ENCODE results near the gene PLCL2.

PLCL2 gene

DNA sequence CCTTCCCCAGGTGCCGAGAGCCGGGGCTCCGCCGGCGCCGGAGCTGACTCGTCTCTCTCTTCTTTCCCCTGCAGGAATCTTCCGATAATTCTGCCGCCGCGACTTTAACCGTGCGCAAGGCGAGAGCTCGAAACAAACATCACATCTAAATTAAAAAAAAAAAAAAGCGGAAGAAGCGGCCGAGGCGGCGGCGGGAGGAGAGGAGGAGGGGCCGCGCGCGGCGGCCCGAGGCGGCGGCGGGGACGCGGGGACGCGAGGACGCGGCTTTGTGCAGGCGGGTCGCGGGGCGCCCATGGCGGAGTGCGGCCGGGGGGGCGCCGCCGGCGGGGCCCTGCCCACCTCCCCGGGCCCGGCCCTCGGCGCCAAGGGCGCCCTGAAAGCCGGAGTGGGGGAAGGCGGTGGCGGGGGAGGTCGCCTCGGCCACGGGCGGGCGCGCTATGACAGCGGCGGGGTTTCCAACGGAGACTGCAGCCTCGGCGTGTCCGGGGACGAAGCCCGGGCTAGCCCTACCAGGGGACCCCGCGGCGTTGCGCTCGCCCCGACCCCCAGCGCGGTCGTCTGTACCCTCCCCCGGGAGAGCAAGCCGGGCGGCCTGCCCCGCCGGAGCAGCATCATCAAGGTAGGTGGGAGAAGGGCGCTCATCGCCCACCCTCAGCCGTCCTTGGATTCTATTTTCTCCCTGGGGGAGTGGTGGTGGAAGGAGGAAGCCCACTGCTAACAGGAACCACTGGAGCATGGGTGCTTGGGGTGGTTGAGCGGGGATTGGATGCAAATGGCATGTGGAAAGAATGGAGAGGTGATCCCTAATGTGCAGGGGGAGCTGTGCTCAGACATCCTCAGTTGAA, at the start of gene PLCL2:
Gene PLCL2 (plus strand): TSS at position 208 of the 845 bp plus-strand sequence. CDS start 85 bp downstream, at position 293.
- DNase-seq = peak; percentile 80

DNA sequence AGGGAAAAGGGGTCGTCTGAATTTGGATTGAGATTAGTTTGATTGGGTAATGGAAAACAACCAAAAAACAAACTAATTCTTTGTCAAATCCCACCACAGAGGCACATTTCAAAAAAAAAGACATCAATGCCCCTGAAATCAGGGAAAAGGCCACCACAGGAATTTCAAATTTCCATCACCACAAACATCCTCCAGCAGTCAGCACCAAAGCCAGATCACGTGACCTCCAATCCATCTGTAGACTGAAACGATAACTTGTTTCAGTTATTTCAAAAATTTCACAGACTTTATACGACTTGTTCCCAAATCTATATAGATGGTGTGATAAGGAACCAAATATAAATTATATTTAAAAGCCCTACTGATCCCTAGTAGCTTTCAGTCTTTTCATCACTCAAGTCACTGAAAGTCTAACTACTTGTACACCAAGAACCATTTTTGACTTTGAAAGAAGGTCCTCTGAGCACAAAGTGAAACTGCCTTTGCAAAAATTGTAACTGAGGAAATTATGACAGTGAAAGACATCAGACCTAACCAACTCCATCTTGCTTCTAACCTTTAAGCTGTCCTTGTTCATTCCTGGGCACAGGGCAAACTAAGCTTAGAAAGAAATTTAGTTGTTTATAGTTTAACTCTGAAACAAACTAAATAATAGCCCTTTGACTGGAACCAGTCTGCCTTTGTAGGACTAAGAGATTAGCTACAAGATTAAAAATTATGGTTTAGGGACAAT, 48.1 kb upstream of the PLCL2 start:
- no peak for DNase-seq

DNA sequence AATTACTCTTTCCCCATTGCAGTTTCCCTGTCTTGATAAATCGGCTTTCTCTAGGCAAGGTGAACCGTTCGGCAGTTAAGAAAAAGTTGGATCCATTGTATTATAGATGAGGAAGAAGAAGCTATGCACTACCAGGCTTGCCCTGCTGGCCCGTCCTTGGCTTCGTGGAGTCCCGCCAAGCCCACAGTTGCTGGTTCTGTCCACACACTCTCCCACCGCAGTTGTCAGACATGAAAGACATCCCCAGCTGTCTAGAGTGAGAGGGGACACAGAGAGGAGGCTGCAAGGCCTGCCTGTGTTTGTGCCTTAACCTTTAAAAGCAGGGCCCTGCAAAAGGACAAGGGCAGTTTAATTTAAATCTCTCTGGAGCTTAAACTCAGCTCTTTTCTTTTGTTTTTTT, 47.2 kb upstream of the PLCL2 start:
- DNase-seq = no peak

DNA sequence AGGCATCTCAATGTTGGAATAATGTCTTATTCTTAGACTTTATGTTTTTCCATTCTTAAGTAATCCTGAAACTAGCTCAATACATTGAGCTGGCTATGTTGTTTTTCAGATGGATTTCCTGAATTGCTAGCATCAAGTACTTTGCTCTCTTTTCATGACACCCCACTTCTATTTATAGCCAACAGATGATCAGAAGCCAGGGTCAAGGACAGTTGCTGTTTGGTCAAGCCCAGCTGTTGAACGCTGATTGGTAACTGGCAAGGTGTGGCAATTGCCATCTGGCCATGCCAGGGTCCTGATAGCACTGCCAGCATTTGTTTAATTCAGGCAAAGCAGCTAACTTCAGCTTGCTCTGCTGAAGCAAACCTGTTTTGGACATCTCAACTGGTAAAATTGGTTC, 46.2 kb upstream of the PLCL2 start:
- no peak for DNase-seq

DNA sequence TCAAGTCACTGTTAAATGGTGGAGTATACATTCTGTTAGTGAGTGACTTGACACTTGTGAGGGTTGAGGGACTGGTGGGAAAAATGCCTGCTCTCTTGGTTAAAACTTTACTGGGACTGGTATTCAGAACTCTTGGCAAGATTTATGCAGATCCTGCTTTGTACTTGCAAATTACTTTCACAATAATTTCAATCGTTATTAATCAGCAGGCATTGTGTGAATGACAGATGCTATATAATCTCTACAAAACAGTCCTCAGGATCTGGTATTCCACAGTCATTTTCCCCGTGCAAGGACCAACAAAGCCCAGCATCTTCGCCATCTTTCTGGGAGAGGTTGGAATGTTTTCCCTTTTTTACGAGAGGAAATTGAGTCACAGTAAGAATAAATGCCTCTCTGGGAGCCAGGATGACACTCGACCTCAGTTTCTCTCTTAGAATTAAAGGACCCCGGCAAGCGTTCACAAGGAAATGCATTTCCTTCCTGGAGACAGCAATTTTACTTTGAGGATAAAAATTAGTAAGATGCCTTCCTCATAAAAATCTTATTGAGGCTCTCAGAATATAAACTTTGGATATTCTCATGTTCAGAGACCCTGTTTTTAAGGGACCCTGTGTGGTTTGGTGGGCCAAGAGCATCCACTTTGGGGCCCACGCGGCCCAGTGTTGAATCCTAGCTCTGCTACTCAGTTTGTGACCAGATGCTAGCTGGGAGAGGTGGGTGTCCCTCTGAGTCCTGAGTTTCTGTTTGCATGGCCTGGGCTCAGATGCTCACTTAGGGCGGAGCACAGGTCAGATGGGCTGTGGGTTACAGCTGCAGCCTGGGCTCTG, 45.3 kb upstream of the PLCL2 start:
- no peak for DNase-seq

DNA sequence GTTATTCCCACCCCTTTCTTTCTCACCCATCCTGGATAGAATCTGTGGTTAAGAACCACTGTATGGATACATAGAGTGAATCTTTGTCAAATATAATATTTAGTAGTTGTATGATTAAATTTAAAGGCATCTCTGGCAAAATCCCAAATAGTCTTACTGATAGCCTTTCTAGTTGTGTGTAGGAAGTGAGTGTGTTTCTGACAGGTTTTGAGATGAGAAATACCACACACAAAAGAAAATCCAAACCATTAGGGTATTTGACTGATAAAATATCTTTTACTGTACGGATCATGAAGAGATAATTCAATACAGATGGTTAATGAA, 44.7 kb upstream of the PLCL2 start:
- no peak for DNase-seq

DNA sequence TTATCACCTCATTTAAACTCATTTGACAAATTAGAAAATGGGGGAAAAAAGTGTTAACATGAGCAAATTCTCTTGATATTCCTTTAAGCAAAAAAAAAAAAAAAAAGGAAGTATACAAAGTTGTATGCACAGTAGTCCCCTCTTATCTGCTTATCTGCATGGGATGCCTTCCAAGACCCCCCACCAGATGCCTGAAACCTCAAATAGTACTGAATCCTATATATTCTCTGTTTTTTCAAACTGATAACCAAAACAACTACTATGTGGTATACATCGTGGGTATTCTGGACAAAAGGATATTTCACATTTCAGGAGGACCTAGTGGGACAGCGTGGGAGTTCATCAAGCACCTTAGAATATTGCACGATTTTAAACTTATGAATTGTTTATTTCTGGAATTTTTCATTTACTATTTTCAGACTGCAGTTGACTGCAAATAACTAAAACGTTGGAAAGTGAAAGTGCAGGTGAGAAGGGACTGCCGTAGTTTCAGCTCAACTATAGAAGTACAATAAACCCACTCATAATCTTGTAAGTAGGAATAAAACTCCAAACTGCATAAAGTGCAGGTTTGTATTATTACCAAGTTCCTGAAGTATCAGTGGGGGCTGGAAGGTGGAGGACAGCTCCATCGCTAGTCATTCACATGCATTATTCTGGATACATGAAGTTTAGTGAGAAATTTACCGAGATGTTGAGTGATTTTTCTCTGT, 43.6 kb upstream of the PLCL2 start:
- DNase-seq = peak; percentile 18

DNA sequence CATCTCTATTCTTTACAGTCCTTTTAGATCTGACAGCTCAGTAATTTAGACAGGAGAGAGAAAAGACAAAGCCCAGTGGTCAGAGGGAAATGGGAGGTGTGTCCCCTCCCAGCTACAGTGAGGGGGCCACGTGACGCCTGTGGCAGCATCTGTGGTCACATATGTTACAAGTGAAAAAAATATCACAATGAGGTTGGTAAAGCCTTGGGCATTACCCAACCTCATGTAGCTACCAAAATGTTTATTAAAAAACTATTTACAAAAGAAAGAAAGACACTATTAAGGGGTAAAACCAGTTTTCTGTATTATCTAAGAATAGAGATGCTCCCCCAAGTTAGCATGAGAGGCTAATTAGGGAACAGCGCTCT, 42.9 kb upstream of the PLCL2 start:
- peak; percentile 71 for DNase-seq

DNA sequence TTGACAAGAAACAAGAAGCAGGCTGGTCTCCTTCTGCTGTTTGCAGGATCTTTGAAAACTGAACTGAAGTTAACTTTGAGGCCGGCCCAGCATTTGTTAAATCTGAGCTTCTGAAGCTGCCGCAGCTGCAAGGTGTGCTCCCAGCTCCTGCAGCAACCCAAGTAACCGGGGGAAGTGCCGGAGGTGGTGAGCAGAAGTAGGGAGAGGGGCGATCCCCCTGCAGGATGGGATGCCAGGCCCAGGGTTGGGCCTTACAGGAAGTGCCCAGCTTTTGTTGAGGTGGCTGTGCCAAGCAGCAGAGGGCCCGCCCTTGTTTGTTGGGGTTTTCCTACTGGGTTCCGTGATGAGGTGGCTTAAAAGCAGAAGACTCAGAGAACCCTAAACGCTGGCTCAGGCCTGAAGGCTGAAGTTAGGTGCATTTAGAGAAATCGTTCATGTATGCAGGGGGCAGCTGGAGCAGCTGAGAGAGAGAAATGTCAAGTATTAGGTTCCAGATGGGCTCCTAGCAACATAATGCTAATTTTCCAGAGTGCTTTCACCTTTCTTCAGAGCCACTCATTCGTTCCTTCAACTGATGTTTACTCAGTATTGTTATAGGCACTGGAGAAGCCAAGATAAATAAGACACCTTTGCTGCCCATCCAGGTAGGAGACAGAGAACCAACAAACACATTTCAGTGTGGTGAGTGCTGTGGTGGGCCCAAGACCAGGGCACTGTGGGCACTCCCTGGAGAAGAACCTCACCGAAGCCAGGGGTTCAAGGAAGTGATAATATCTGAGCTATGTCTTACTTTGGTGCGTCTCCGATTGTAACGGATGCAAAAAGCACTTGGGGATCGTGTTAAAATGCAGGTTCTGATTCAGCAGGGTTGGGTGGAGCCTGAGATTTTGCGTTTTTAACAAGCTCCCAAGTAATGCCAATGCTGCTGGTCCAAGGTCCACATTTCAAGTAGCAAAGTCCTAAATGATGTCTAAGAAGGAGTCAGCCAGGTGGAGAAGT, 42.2 kb upstream of the PLCL2 start:
- DNase-seq = peak; percentile 84

DNA sequence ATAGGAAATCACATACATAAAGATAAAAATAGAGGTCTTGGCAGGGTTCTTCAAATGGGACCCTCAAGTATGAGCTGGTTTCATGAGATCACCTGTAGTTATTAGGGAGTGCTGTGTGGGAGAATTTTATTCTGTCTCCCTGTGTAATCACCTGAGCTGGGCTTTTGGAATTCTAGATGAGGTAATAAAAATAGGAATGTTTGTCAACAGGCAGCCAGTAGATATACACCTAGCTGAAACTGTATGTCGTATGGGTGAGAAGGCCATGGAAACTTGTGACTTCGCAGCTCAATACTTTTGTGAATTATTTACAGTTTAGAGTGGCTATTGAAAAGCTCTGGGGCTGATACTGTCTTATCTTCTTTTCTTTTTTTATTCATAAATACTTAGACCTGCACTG, 40.5 kb upstream of the PLCL2 start:
- DNase-seq = no peak

DNA sequence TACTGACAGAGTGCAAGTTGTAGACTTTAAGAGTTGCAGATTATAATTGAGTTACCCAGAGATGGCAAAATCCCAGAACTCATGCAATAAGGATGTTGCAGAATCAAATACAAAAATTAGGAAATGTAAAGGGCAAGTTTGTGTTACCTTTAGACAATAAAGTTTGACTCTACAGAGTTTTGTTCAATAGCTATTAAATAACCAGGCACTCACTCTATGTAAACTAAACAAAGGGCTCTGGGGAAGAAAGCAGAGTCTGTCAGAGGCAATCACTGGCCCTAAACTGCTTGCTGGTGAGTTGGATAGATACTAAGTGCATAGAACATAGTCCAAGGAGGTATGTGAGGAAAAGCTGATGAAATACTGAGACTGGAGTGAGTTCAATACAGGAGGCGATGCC, 40.0 kb upstream of the PLCL2 start:
- DNase-seq = no peak

DNA sequence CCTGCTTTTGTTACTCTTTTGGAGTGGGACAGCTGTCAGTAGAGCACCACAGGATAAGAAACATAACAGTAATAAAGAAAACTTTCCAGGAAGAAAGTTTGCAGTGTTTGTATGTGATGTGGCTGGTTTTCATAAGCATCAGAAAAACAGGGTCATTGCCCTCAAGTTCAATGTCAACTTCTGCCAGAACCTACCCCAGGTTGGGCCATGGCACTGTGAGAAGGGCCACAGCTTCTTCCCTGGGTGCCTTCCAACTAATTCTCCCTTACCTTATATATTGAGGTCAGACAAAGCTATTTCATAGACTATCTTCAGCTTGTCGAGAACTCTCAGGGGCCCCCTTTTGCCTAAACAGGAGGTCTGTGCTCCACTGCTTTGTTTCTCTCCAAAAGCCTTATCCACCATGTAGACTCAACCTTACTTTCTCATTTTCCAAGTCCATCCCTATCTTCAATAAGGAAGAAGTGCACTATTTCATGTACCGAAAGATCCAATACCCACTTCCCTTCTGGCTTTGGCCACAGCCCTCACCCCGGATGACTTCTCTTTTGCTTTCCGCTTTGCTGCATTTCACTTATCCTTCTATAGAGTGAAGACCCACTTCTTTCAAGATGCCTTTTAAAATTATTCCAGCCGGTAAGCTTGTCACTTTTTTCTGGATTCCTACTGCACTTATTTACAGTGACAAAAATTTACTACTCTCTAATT, 38.2 kb upstream of the PLCL2 start:
- DNase-seq = no peak

DNA sequence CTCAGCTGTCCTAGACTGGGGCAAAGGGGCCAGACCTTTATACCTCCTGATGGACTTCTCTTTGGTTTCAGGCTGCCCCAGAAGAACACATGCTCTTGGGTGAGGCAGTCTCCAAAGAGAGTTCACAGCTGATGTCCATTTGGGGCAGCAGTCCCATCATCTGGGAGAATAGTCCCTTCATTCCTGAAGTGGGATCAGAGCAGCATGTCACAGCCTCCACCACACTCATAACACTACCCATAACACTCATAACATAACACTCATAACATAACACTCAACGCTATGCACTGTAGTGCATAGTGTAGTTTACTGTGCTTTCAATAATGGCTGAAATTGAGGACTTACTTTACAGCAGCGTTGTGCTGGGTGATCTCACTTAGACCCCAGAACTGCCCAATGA, 36.7 kb upstream of the PLCL2 start:
- DNase-seq = no peak

DNA sequence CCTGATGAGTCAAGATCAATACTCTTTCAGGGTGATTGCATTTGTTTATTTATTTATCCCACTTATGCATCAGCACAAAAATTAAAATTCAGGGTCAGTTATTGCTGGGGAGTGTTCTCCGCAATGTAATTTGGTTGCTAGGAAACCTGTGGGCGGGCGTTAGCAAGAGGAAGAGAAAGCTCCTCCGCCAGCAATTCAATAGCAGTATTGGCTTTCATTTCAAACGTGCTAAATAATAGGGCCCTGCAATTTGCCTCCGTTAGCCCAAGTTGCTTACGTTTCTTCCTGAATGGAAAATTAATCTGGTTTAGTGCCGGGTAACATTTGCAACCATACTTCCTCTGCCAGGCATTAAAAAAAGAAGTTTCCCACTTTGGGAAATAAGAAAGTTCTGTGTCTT, 35.5 kb upstream of the PLCL2 start:
- DNase-seq = peak; percentile 85

DNA sequence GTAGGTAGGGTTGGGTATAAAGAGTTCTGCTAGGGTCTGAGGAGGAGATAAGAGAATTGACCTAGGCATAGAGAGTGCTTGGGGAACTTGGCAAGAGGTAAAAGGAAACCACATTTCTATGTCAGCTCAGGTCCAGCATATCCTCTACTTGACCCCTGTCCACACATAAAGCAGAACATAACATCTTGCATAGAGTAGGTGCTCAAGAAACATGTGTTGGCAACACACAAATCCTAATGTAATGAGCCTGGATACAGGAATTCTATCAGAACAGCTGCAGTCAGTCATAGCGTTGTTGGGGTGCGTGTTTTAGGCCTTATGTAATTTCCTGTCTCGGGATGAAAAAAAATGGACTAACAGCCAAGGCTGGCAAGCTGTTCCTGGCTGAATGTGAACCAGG, 35.0 kb upstream of the PLCL2 start:
- DNase-seq = no peak

DNA sequence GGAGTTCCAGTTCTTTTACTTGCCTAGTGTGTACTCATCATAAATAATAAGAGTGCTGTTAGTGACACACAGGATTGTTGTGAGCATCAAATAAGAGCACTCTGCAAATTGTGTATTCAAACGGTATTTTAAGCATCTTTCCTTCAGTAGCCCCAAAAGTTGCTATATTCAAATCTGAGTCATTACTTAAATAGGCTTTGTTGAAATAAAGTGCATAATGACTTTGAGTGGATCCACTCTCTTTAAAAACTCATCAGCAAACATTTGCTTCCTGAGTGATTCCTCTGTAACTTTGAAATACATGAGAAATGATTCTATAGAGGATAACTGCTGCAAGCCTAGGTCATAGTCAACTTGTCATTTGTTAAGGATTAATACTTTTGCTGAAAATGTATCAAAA, 29.3 kb upstream of the PLCL2 start:
- no peak for DNase-seq

DNA sequence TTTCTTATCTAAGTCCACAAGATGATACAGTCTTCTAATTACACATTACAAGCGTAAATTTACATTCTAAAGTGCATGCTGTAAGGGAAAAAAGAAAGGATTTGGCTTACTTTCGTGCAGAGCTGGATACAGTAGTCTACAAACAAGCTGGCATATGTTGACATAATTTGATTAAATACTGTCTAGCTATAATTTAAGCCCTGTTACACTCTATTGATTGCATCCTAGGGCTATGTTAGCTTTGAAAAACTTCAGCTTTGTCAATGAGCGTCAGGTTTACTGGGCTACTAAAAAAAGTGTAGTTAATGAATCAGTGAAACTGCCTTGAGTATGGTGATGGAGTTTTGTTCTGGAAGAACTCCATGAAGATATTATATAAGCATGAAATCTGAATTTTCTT, 24.5 kb upstream of the PLCL2 start:
- DNase-seq = no peak

DNA sequence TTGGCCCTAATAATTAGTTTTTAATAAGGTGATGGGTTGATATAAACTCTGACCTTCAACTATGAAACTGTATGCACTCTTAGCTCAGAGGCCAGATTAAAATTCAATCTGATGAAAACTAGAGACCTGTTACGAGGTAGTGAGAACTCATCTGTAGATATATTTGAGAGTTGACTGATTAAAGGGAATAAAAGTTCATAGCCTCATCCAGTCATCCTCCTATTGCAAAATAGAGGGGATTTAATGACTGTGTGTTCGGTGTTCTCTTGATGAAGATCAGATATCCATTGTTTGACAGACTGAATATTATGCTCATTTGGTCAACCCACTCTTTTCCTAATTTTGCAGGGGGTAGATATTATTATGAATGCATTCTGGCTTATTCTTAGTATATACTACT, 23.3 kb upstream of the PLCL2 start:
- DNase-seq = no peak

DNA sequence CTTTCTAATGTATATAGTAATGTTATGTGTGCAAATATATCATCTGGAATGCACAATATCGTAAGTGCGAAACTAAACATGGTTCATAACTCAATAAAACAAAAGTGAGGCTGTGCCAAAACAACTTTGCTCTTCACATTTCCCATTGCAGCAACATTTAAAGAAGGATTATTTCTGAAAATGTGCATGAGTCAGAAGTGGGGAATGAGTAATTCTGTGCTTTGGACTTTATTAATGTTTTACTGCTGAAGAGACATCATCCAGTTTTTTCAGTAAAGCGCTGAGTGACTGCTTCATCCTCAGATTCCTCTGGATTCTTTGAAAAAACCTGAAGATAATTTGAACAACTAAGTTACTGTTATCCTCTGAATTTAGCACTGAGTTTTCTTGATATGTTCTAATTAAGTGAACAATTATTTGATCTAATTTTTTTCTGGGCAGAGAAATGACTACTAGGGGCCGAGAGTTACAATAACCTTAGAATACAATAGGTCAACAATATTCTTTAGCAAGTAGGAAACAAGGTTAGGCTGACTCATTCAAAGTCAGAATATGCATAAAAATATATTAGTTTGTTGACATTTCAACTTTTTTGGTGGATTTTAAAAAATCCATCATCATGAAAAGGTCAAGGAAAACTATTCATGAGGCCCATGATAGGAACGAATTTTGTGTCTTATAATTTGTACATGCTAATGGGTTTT, 20.0 kb upstream of the PLCL2 start:
- no peak for DNase-seq

DNA sequence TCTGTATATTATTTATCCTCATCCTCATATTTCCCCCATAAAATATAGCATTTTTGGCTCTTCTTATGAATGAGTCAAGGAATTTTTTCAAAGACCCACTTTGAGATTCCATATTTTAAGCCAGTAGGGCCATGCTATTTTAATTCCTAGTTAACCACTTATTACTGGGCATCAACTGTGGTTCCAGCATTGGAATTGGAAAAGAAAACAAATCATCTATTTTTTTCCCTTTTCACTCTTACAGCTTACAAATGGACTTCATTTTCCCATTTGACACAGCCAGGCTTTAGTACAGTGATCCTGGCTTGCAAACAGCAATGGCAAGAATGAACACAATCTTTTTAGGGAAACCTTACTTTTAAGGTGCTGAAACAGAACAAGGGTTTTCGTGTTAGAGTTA, 19.4 kb upstream of the PLCL2 start:
- DNase-seq = no peak

Measured in CD4-positive, alpha-beta T cell treated with Interleukin-17A for 1 hour (primary cell).